ENCODE results near the gene WWOX. TPM values are rescaled to one million over a fixed set of nuclear protein-coding genes. Genes with fewer than 3 reads are reported as not detected.

Gene WWOX
- total RNA-seq, 6 experiments from 2014 or later: 0.46 to 3.4 (median 1.3) TPM

GRCh38 chr16:79201436-79201835, 1102.0 kb downstream of the WWOX start:
- TF ChIP-seq CTCF (IDR thresholded peaks at IDR 0.05): no peak
- no peak for DNase-seq
- Mint-ChIP-seq H3K36me3 (ENCODE audit: low read depth) (no peaks in the 10 kb centered on the region), H3K4me1 (ENCODE audit: low read depth) (no peaks in the 10 kb centered on the region), H3K9me3 (peaks cover 78% of the 10 kb centered on the region), H3K27me3 (ENCODE audit: insufficient read depth) (peaks cover 3% of the 10 kb centered on the region), H3K4me3 (no peak overlapping the region), H3K27ac (no peak overlapping the region)

GRCh38 chr16:79202977-79203376, 1103.5 kb downstream of the WWOX start:
- no peak overlapping the region for H3K4me3 Mint-ChIP-seq
- peaks cover 66% of the 10 kb centered on the region for H3K9me3 Mint-ChIP-seq
- no peak for TF ChIP-seq CTCF (IDR thresholded peaks at IDR 0.05)
- no peak overlapping the region for H3K27ac Mint-ChIP-seq
- DNase-seq: no peak
- H3K36me3 Mint-ChIP-seq (ENCODE audit: low read depth): no peaks in the 10 kb centered on the region
- H3K4me1 Mint-ChIP-seq (ENCODE audit: low read depth): no peaks in the 10 kb centered on the region
- H3K27me3 Mint-ChIP-seq (ENCODE audit: insufficient read depth): peaks cover 2% of the 10 kb centered on the region

- DNase-seq: no peak
- Mint-ChIP-seq H3K27me3 (ENCODE audit: insufficient read depth) (peaks cover 2% of the 10 kb centered on the region; the same call in 1 of the 2 replicates), H3K4me1 (ENCODE audit: low read depth) (no peaks in the 10 kb centered on the region), H3K9me3 (peaks cover 55% of the 10 kb centered on the region), H3K27ac (no peak overlapping the region), H3K4me3 (no peak overlapping the region), H3K36me3 (ENCODE audit: low read depth) (no peaks in the 10 kb centered on the region)
- TF ChIP-seq CTCF (IDR thresholded peaks at IDR 0.05): no peak
Observed at GRCh38 chr16:79204486-79204885, 1105.0 kb downstream of the WWOX start.

- Mint-ChIP-seq H3K27ac (no peak overlapping the region), H3K27me3 (ENCODE audit: insufficient read depth) (peaks cover 2% of the 10 kb centered on the region), H3K9me3 (peaks cover 61% of the 10 kb centered on the region), H3K4me1 (ENCODE audit: low read depth) (no peaks in the 10 kb centered on the region), H3K4me3 (no peak overlapping the region), H3K36me3 (ENCODE audit: low read depth) (no peaks in the 10 kb centered on the region)
- no peak for DNase-seq
- no peak for TF ChIP-seq CTCF (IDR thresholded peaks at IDR 0.05)
Observed at GRCh38 chr16:79206889-79207288, 1107.4 kb downstream of the WWOX start.

- no peak for TF ChIP-seq CTCF (IDR thresholded peaks at IDR 0.05)
- no peak overlapping the region for H3K4me3 Mint-ChIP-seq
- H3K9me3 Mint-ChIP-seq: peaks cover 61% of the 10 kb centered on the region
- H3K4me1 Mint-ChIP-seq (ENCODE audit: low read depth): no peaks in the 10 kb centered on the region
- H3K36me3 Mint-ChIP-seq (ENCODE audit: low read depth): no peaks in the 10 kb centered on the region
- H3K27me3 Mint-ChIP-seq (ENCODE audit: insufficient read depth): peaks cover 2% of the 10 kb centered on the region
- no peak overlapping the region for H3K27ac Mint-ChIP-seq
- no peak for DNase-seq
Observed at GRCh38 chr16:79209308-79209707, 1109.9 kb downstream of the WWOX start.

- Mint-ChIP-seq H3K36me3 (ENCODE audit: low read depth) (no peaks in the 10 kb centered on the region), H3K27me3 (ENCODE audit: insufficient read depth) (peaks cover 2% of the 10 kb centered on the region), H3K4me3 (no peak overlapping the region), H3K4me1 (ENCODE audit: low read depth) (no peaks in the 10 kb centered on the region), H3K9me3 (peaks cover 58% of the 10 kb centered on the region), H3K27ac (no peak overlapping the region)
- no peak for TF ChIP-seq CTCF (IDR thresholded peaks at IDR 0.05)
- no peak for DNase-seq
Observed at GRCh38 chr16:79210607-79211006, 1111.2 kb downstream of the WWOX start.
